HG03520 (cell line): Measurements from ENCODE around the gene TBC1D30.
"Not testable (repeated sequence)": the region's sequence is repeated elsewhere in the genome, so short reads cannot be mapped to it uniquely, and the experiment has no call there.

Experiments used
- ATAC-seq: cut with Tn5 transposase; IDR thresholded peaks from one replicate; pipeline ENCODE4 v1.9.1; 2021; ENCODE audit warnings: mild to moderate bottlenecking, moderate library complexity; ENCODE audit not compliant: unreplicated experiment

The TBC1D30 gene

GRCh38 chr12:64824500-64825142 lies at the start of gene TBC1D30:
Gene TBC1D30, plus strand, starts transcription at chr12:64824647. Its CDS starts 233 bp downstream, at chr12:64824880.
- ATAC-seq = peak; percentile 58

GRCh38 chr12:64775147-64775736 lies 49.2 kb upstream of the TBC1D30 start:
- ATAC-seq = not testable (repeated sequence)

GRCh38 chr12:64779354-64779974 lies 45.0 kb upstream of the TBC1D30 start:
- ATAC-seq = no peak

- ATAC-seq = no peak
These were observed 44.3 kb upstream of the TBC1D30 start for GRCh38 chr12:64780132-64780530.

- no peak for ATAC-seq
These were observed 43.7 kb upstream of the TBC1D30 start for GRCh38 chr12:64780531-64781279.

- ATAC-seq = no peak
These were observed 42.9 kb upstream of the TBC1D30 start for GRCh38 chr12:64781280-64782190.

GRCh38 chr12:64782191-64782876 lies 42.1 kb upstream of the TBC1D30 start:
- ATAC-seq = no peak

- ATAC-seq = no peak
These were observed 38.6 kb upstream of the TBC1D30 start for GRCh38 chr12:64785838-64786237.

GRCh38 chr12:64790166-64790565 lies 34.3 kb upstream of the TBC1D30 start:
- no peak for ATAC-seq

GRCh38 chr12:64791036-64791435 lies 33.4 kb upstream of the TBC1D30 start:
- no peak for ATAC-seq

GRCh38 chr12:64792128-64792527 lies 32.3 kb upstream of the TBC1D30 start:
- ATAC-seq = no peak

- no peak for ATAC-seq
These were observed 30.8 kb upstream of the TBC1D30 start for GRCh38 chr12:64793610-64794009.

GRCh38 chr12:64794305-64794704 lies 30.1 kb upstream of the TBC1D30 start:
- no peak for ATAC-seq

GRCh38 chr12:64796205-64796845 lies 28.1 kb upstream of the TBC1D30 start:
- ATAC-seq = peak; percentile 79

- no peak for ATAC-seq
These were observed 27.3 kb upstream of the TBC1D30 start for GRCh38 chr12:64797156-64797555.

GRCh38 chr12:64798165-64798564 lies 26.3 kb upstream of the TBC1D30 start:
- no peak for ATAC-seq

GRCh38 chr12:64800640-64801039 lies 23.8 kb upstream of the TBC1D30 start:
- ATAC-seq = peak; percentile 55

GRCh38 chr12:64801381-64801780 lies 23.1 kb upstream of the TBC1D30 start:
- ATAC-seq = no peak

GRCh38 chr12:64802180-64802775 lies 22.2 kb upstream of the TBC1D30 start:
- peak; percentile 48 for ATAC-seq
